IPS DF 6.9 (cell line): ENCODE measurements around the gene UBE2C.

Experiments used
- DNase-seq: peaks from one replicate; pipeline ENCODE4 v3.0.0-alpha.2; 2013; ENCODE audit warnings: low read depth, low spot score
- H3K27ac ChIP-seq: one replicate; pipeline ENCODE4 v1.5.1; 2013; ENCODE audit warnings: low read length, control low read depth
- H3K27me3 ChIP-seq: 2 replicates; pipeline ENCODE4 v1.6.1; 2013; ENCODE audit warnings: mild to moderate bottlenecking, low read length; ENCODE audit not compliant: control insufficient read depth, insufficient read depth
- H3K36me3 ChIP-seq: 2 replicates; pipeline ENCODE4 v1.6.1; 2013; ENCODE audit warnings: low read length; ENCODE audit not compliant: control insufficient read depth, insufficient read depth
- H3K4me1 ChIP-seq: 2 replicates; pipeline ENCODE4 v1.6.1; 2013; ENCODE audit warnings: low read length; ENCODE audit not compliant: control insufficient read depth, insufficient read depth
- H3K4me3 ChIP-seq: 2 replicates; pipeline ENCODE4 v1.5.1; 2013; ENCODE audit warnings: mild to moderate bottlenecking, low read length
- H3K9me3 ChIP-seq: 2 replicates; pipeline ENCODE4 v1.6.1; 2013; ENCODE audit warnings: low read length, inconsistent platforms; ENCODE audit not compliant: control insufficient read depth, insufficient read depth
- WGBS: extraction: QIAGEN DNeasy Blood & Tissue Kit; methylation state at CpG from one replicate; pipeline ENCODE4 v1.1.7; 2013; ENCODE audit warnings: mixed read lengths, missing lambda C conversion rate; ENCODE audit not compliant: insufficient read length, insufficient coverage; 5-methylcytosine and 5-hydroxymethylcytosine counted together

Gene UBE2C

GRCh38 chr20:45833030-45833882 is 20.8 kb downstream of the UBE2C start, which contains the start of gene SNX21:
Gene SNX21 (plus strand): TSS chr20:45833799. CDS start chr20:45833920, 121 bp downstream.
- DNase-seq = no peak
- no peaks in the 10 kb centered on the region for H3K27me3 ChIP-seq
- H3K4me1 ChIP-seq = peaks cover 4% of the 10 kb centered on the region; the same call in 1 of the 2 replicates
- no peaks in the 10 kb centered on the region for H3K9me3 ChIP-seq
- WGBS = no CpG with 5 or more reads among the region's 35 CpGs
- H3K36me3 ChIP-seq = no peaks in the 10 kb centered on the region
- no peak within 1 kb of the TSS for H3K27ac ChIP-seq
- H3K4me3 ChIP-seq = peak within 1 kb of the TSS; percentile 51

GRCh38 chr20:45833883-45834796 is 21.7 kb downstream of the UBE2C start:
- H3K4me3 ChIP-seq = peak overlapping the region; percentile 51
- H3K36me3 ChIP-seq = no peaks in the 10 kb centered on the region
- no CpG with 5 or more reads among the region's 71 CpGs for WGBS
- no peaks in the 10 kb centered on the region for H3K27me3 ChIP-seq
- peaks cover 4% of the 10 kb centered on the region; the same call in 1 of the 2 replicates for H3K4me1 ChIP-seq
- DNase-seq = no peak
- H3K27ac ChIP-seq = no peak overlapping the region
- no peaks in the 10 kb centered on the region for H3K9me3 ChIP-seq

DNA sequence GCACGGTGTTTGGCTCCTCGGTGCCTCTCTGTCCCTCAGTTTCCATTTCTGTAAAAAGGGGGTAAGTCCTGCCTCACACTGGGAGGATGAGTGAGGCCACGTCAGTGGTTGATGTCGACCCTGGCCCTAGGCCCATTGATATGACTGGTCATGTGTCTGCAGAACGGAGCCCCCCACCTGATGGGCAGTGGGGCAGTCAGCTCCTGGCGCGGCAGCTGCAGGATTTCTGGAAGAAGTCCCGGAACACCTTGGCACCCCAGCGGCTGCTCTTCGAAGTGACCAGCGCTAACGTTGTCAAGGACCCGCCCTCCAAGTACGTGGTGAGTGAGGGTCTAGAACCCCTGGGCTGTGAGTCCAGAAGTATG is 22.3 kb downstream of the UBE2C start:
- H3K4me1 ChIP-seq = peaks cover 4% of the 10 kb centered on the region; the same call in 1 of the 2 replicates
- WGBS = no CpG with 5 or more reads among the region's 14 CpGs
- H3K4me3 ChIP-seq = no peak overlapping the region; the same call in 1 of the 2 replicates
- no peaks in the 10 kb centered on the region for H3K9me3 ChIP-seq
- no peak overlapping the region for H3K27ac ChIP-seq
- no peak for DNase-seq
- H3K27me3 ChIP-seq = no peaks in the 10 kb centered on the region
- H3K36me3 ChIP-seq = no peaks in the 10 kb centered on the region

DNA sequence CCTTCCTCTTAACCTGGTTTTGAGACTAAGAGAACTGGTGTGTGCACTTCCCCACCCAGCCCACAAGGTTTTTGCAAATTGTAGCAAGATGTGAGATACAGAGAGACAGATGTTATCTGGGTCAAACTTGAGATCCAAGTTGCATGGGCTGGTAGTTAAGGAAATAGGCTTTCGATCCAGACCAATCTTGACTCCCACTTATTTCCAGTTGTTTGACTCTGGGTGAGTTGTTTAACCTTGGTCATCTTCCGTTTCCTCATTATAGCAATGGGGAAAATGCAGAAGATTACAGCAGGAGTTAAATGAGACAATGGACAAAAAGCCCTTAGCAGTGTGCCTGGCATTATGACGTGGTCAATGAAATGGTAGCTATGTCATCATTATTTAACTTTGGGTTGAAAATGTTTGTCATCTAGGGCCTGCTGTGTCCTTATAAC is 22.9 kb downstream of the UBE2C start:
- Histone ChIP-seq H3K27me3 (no peaks in the 10 kb centered on the region), H3K4me1 (peaks cover 4% of the 10 kb centered on the region; the same call in 1 of the 2 replicates), H3K4me3 (no peak overlapping the region), H3K27ac (no peak overlapping the region), H3K9me3 (no peaks in the 10 kb centered on the region), H3K36me3 (peaks cover under 1% of the 10 kb centered on the region; the same call in 1 of the 2 replicates)
- WGBS = no CpG with 5 or more reads among the region's 3 CpGs
- DNase-seq = no peak

GRCh38 chr20:45835825-45836224 is 23.4 kb downstream of the UBE2C start:
- Histone ChIP-seq H3K27ac (no peak overlapping the region), H3K36me3 (peaks cover 4% of the 10 kb centered on the region; the same call in 1 of the 2 replicates), H3K9me3 (no peaks in the 10 kb centered on the region), H3K27me3 (no peaks in the 10 kb centered on the region), H3K4me1 (peaks cover 4% of the 10 kb centered on the region; the same call in 1 of the 2 replicates), H3K4me3 (no peak overlapping the region)
- WGBS = no CpG with 5 or more reads among the region's 5 CpGs
- DNase-seq = no peak

GRCh38 chr20:45836841-45837240 is 24.4 kb downstream of the UBE2C start:
- no peak for DNase-seq
- no peaks in the 10 kb centered on the region for H3K9me3 ChIP-seq
- H3K27ac ChIP-seq = no peak overlapping the region
- no CpG with 5 or more reads among the region's 1 CpG for WGBS
- H3K4me1 ChIP-seq = peaks cover 4% of the 10 kb centered on the region; the same call in 1 of the 2 replicates
- no peaks in the 10 kb centered on the region for H3K27me3 ChIP-seq
- peaks cover 4% of the 10 kb centered on the region; the same call in 1 of the 2 replicates for H3K36me3 ChIP-seq
- H3K4me3 ChIP-seq = no peak overlapping the region

DNA sequence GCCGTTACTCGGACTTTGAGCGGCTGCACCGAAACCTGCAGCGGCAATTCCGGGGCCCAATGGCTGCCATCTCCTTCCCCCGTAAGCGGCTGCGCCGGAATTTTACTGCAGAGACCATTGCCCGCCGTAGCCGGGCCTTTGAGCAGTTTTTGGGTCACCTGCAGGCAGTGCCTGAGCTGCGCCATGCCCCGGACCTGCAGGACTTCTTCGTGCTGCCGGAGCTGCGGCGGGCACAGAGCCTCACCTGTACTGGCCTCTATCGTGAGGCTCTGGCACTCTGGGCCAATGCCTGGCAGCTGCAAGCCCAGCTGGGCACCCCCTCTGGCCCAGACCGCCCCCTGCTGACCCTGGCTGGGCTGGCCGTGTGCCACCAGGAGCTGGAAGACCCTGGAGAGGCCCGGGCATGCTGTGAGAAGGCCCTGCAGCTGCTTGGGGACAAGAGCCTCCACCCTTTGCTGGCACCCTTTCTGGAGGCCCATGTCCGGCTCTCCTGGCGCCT is 28.3 kb downstream of the UBE2C start:
- no peak for DNase-seq
- no peaks in the 10 kb centered on the region for H3K9me3 ChIP-seq
- H3K36me3 ChIP-seq = peaks cover 23% of the 10 kb centered on the region
- no peak overlapping the region for H3K4me3 ChIP-seq
- no peak overlapping the region for H3K27ac ChIP-seq
- no peaks in the 10 kb centered on the region for H3K27me3 ChIP-seq
- no peaks in the 10 kb centered on the region for H3K4me1 ChIP-seq
- no CpG with 5 or more reads among the region's 25 CpGs for WGBS

GRCh38 chr20:45841407-45842129 is 29.1 kb downstream of the UBE2C start:
- peaks cover 23% of the 10 kb centered on the region for H3K36me3 ChIP-seq
- H3K27me3 ChIP-seq = no peaks in the 10 kb centered on the region
- no peak for DNase-seq
- no peak overlapping the region for H3K4me3 ChIP-seq
- H3K4me1 ChIP-seq = no peaks in the 10 kb centered on the region
- H3K27ac ChIP-seq = no peak overlapping the region
- no peaks in the 10 kb centered on the region for H3K9me3 ChIP-seq
- WGBS = no CpG with 5 or more reads among the region's 10 CpGs

- H3K4me3 ChIP-seq = no peak overlapping the region
- H3K4me1 ChIP-seq = no peaks in the 10 kb centered on the region
- H3K27ac ChIP-seq = no peak overlapping the region
- H3K36me3 ChIP-seq = peaks cover 23% of the 10 kb centered on the region
- no peaks in the 10 kb centered on the region for H3K9me3 ChIP-seq
- no peaks in the 10 kb centered on the region for H3K27me3 ChIP-seq
- no CpG with 5 or more reads among the region's 5 CpGs for WGBS
- no peak for DNase-seq
Observed at GRCh38 chr20:45842169-45842812, 29.8 kb downstream of the UBE2C start.
